GM21529 (cell line): ENCODE results near the gene MLC1.

Experiments
- ATAC-seq: cut with Tn5 transposase; IDR thresholded peaks from one replicate; pipeline ENCODE4 v1.9.1; 2021; ENCODE audit not compliant: unreplicated experiment

MLC1 gene

GRCh38 chr22:50078246-50078645, 7.0 kb downstream of the MLC1 start:
- no peak for ATAC-seq

GRCh38 chr22:50076646-50077535, 8.3 kb downstream of the MLC1 start:
- ATAC-seq: no peak

GRCh38 chr22:50074551-50075530, 10.4 kb downstream of the MLC1 start:
- no peak for ATAC-seq

GRCh38 chr22:50074056-50074455, 11.2 kb downstream of the MLC1 start:
- no peak for ATAC-seq

GRCh38 chr22:50072714-50073538, 12.3 kb downstream of the MLC1 start:
- ATAC-seq: no peak

- no peak for ATAC-seq
Observed at GRCh38 chr22:50072167-50072555, 13.1 kb downstream of the MLC1 start.

- no peak for ATAC-seq
Observed at GRCh38 chr22:50071432-50072166, 13.6 kb downstream of the MLC1 start.

GRCh38 chr22:50070366-50070765, 14.9 kb downstream of the MLC1 start:
- ATAC-seq: no peak

- ATAC-seq: no peak
Observed at GRCh38 chr22:50068096-50068495, 17.1 kb downstream of the MLC1 start.

- no peak for ATAC-seq
Observed at GRCh38 chr22:50067244-50067643, 18.0 kb downstream of the MLC1 start.

GRCh38 chr22:50064453-50064852, 20.8 kb downstream of the MLC1 start:
- ATAC-seq: no peak

- ATAC-seq: no peak
Observed at GRCh38 chr22:50063589-50064393, 21.4 kb downstream of the MLC1 start.

- no peak for ATAC-seq
Observed at GRCh38 chr22:50062509-50063135, 22.6 kb downstream of the MLC1 start.

GRCh38 chr22:50061824-50062355, 23.3 kb downstream of the MLC1 start:
- ATAC-seq: no peak

- no peak for ATAC-seq
Observed at GRCh38 chr22:50061141-50061823, 23.9 kb downstream of the MLC1 start.

- no peak for ATAC-seq
Observed at GRCh38 chr22:50060441-50061140, 24.6 kb downstream of the MLC1 start.

- no peak for ATAC-seq
Observed at GRCh38 chr22:50059881-50060262, 25.4 kb downstream of the MLC1 start.
